RWPE2 (cell line): Measurements from ENCODE around the gene WNK1.

Source experiments
- ATAC-seq: fragments of 200-7000 bp; cut with Tn5 transposase; 3 replicates; pipeline ENCODE4 v1.9.1; 2021; ENCODE audit warnings: low read depth
- DNase-seq: peaks from one replicate; pipeline ENCODE4 v3.0.0-alpha.2; 2020; ENCODE audit warnings: low spot score
- H3K27ac ChIP-seq: fragments of 450-650 bp; 2 replicates; pipeline ENCODE4 v1.5.1; 2017; ENCODE audit warnings: mild to moderate bottlenecking; ENCODE audit not compliant: poor library complexity, severe bottlenecking
- H3K27me3 ChIP-seq: fragments of 250-450 bp; sonication (Bioruptor Pico); 2 replicates; pipeline ENCODE4 v1.5.1; 2021; ENCODE audit warnings: mild to moderate bottlenecking, moderate library complexity; ENCODE audit not compliant: insufficient read depth, poor library complexity, severe bottlenecking
- H3K36me3 ChIP-seq: fragments of 250-450 bp; sonication (Bioruptor Pico); 2 replicates; pipeline ENCODE4 v1.5.1; 2020; ENCODE audit warnings: low read depth, mild to moderate bottlenecking, moderate library complexity
- H3K4me1 ChIP-seq: fragments of 250-450 bp; sonication (Bioruptor Pico); 2 replicates; pipeline ENCODE4 v1.5.1; 2021; ENCODE audit warnings: mild to moderate bottlenecking, moderate library complexity; ENCODE audit not compliant: insufficient read depth, poor library complexity, severe bottlenecking
- H3K4me3 ChIP-seq: fragments of 250-450 bp; sonication (Bioruptor Pico); 2 replicates; pipeline ENCODE4 v1.5.1; 2021; ENCODE audit warnings: mild to moderate bottlenecking, moderate library complexity; ENCODE audit not compliant: severe bottlenecking
- H3K9me3 ChIP-seq: fragments of 250-450 bp; sonication (Bioruptor Pico); 2 replicates; pipeline ENCODE4 v1.5.1; 2021; ENCODE audit warnings: mild to moderate bottlenecking, moderate library complexity; ENCODE audit not compliant: severe bottlenecking
- CTCF ChIP-seq: fragments of 450-650 bp; IDR thresholded peaks from one replicate; pipeline ENCODE4 v1.5.1; 2017; ENCODE audit warnings: mild to moderate bottlenecking, moderate library complexity; ENCODE audit not compliant: poor library complexity, severe bottlenecking

WNK1 gene

GRCh38 chr12:751192-751998 lies 984 bp upstream of the WNK1 start:
- DNase-seq (peak; percentile 93), ATAC-seq (peak; percentile 68)
- peaks cover 8% of the 10 kb centered on the region for H3K36me3 ChIP-seq
- H3K4me3 ChIP-seq = peak overlapping the region; percentile 89
- H3K9me3 ChIP-seq = no peaks in the 10 kb centered on the region
- TF ChIP-seq CTCF = peak; percentile 67
- no peaks in the 10 kb centered on the region for H3K27me3 ChIP-seq
- peaks cover 28% of the 10 kb centered on the region for H3K4me1 ChIP-seq
- peak overlapping the region; percentile 68 for H3K27ac ChIP-seq

- H3K27ac ChIP-seq = peak overlapping the region; percentile 68
- peaks cover 35% of the 10 kb centered on the region for H3K4me1 ChIP-seq
- peaks cover 14% of the 10 kb centered on the region for H3K36me3 ChIP-seq
- DNase-seq (peak; percentile 62), ATAC-seq (peak; percentile 13)
- TF ChIP-seq CTCF = peak; percentile 14
- peak overlapping the region; percentile 89 for H3K4me3 ChIP-seq
- no peaks in the 10 kb centered on the region for H3K27me3 ChIP-seq
- H3K9me3 ChIP-seq = no peaks in the 10 kb centered on the region
These were observed 574 bp downstream of the WNK1 start for GRCh38 chr12:752695-753610.

GRCh38 chr12:753611-754472 lies 1.5 kb downstream of the WNK1 start:
- Histone ChIP-seq H3K4me3 (peak overlapping the region; percentile 89), H3K27ac (peak overlapping the region; percentile 68), H3K27me3 (no peaks in the 10 kb centered on the region), H3K36me3 (peaks cover 14% of the 10 kb centered on the region), H3K9me3 (no peaks in the 10 kb centered on the region), H3K4me1 (peaks cover 35% of the 10 kb centered on the region)
- ATAC-seq (no peak), DNase-seq (no peak)
- TF ChIP-seq CTCF = no peak

- peak overlapping the region; percentile 68 for H3K27ac ChIP-seq
- H3K27me3 ChIP-seq = no peaks in the 10 kb centered on the region
- no peaks in the 10 kb centered on the region for H3K9me3 ChIP-seq
- H3K4me1 ChIP-seq = peaks cover 35% of the 10 kb centered on the region
- TF ChIP-seq CTCF = no peak
- ATAC-seq = no peak
- H3K4me3 ChIP-seq = peak overlapping the region; percentile 89
- peaks cover 14% of the 10 kb centered on the region for H3K36me3 ChIP-seq
- DNase-seq = no peak
These were observed 2.1 kb downstream of the WNK1 start for GRCh38 chr12:754473-754820.
